ENCODE measurements around the gene SCGB1D2. TPM values are rescaled to one million over a fixed set of nuclear protein-coding genes. Genes with fewer than 3 reads are reported as not detected.
"Not testable (repeated sequence)": the region's sequence is repeated elsewhere in the genome, so short reads cannot be mapped to it uniquely, and the experiment has no call there.

The SCGB1D2 gene
- total and polyA plus RNA-seq, 2 donors (not counting 1 experiment from before 2014, with no cell fraction given), result not detected

DNA sequence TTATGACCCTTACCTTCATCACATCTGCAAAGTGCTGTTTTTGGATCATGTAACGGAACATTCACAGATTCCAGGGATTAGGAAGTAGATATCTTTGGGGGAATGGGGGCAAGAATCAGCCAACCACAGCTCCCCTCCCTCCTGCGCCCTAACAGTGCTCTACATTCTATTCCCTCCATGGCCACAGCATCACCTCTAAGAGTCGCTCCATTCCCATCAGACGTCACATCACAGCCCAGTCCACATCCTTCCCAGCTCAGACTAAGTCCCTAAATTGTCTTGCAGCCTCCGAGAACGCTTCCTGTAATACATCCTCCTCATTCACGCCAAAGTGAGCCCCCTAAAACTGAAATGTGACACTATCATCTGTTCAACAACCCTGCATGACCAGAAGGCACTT is 46.1 kb upstream of the SCGB1D2 start:
- no peaks in the 10 kb centered on the region for H4K20me1 ChIP-seq (ENCODE audit: control insufficient read depth, extremely low read depth, insufficient read depth, low read length)
- no peak for DNase-seq (ENCODE audit: low read depth in 2 of 2)
- no peak overlapping the region for H3K4me2 ChIP-seq (ENCODE audit: extremely low read depth, insufficient read depth, low read length)
- H3K27me3 ChIP-seq (ENCODE audit: control insufficient read depth, insufficient read depth, low read length), result no peaks in the 10 kb centered on the region
- H2AFZ ChIP-seq (ENCODE audit: low read length), result no peak overlapping the region
- no peaks in the 10 kb centered on the region for H3K36me3 ChIP-seq (ENCODE audit: control insufficient read depth, insufficient read depth, low read length)
- no peaks in the 10 kb centered on the region for H3K9me3 ChIP-seq (ENCODE audit: control insufficient read depth, insufficient read depth, low read depth, low read length)
- no peak for TF ChIP-seq EZH2 (IDR thresholded peaks at IDR 0.05; ENCODE audit: low read length, missing control alignments)
- TF ChIP-seq, protein P1, sequence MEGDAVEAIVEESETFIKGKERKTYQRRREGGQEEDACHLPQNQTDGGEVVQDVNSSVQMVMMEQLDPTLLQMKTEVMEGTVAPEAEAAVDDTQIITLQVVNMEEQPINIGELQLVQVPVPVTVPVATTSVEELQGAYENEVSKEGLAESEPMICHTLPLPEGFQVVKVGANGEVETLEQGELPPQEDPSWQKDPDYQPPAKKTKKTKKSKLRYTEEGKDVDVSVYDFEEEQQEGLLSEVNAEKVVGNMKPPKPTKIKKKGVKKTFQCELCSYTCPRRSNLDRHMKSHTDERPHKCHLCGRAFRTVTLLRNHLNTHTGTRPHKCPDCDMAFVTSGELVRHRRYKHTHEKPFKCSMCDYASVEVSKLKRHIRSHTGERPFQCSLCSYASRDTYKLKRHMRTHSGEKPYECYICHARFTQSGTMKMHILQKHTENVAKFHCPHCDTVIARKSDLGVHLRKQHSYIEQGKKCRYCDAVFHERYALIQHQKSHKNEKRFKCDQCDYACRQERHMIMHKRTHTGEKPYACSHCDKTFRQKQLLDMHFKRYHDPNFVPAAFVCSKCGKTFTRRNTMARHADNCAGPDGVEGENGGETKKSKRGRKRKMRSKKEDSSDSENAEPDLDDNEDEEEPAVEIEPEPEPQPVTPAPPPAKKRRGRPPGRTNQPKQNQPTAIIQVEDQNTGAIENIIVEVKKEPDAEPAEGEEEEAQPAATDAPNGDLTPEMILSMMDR (conservative IDR thresholded peaks at IDR 0.05 in 1 of 2, IDR thresholded peaks at IDR 0.05 in 1 of 2; ENCODE audit: low read depth in 1 of 2, low read length in 2 of 2), result peak in 1 of 2 donors; percentile 5
- no peaks in the 10 kb centered on the region for H3K79me2 ChIP-seq (ENCODE audit: control insufficient read depth, insufficient read depth, low read length)
- H3K9ac ChIP-seq (ENCODE audit: insufficient read depth, low read length), result no peak overlapping the region
- H3K4me3 ChIP-seq (replicated peaks in 1 of 4; ENCODE audit: control extremely low read depth in 1 of 4, insufficient read depth in 1 of 4, low read depth in 3 of 4, low read length in 4 of 4), result no peak overlapping the region
- no peaks in the 10 kb centered on the region for H3K4me1 ChIP-seq (ENCODE audit: control insufficient read depth, extremely low read depth, insufficient read depth, low read length)
- no peak overlapping the region for H3K27ac ChIP-seq (ENCODE audit: insufficient read depth, low read length)

DNA sequence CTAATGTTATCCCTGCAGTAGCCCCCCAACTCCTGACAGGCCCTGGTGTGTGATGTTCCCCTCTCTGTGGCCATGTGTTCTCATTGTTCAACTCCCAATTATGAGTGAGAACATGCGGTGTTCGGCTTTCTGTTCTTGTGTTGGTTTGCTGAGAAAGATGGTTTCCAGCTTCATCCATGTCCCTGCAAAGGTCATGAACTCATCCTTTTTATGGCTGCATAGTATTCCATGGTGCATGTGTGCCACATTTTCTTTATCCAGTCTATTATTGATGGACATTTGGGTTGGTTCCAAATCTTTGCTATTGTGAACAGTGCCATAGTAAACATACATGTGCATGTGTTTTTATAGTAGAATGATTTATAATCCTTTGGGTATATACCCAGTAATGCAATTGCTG is 44.6 kb upstream of the SCGB1D2 start:
- H3K9me3 ChIP-seq (ENCODE audit: control insufficient read depth, insufficient read depth, low read depth, low read length); H3K27ac ChIP-seq (ENCODE audit: insufficient read depth, low read length): not testable (repeated sequence)

DNA sequence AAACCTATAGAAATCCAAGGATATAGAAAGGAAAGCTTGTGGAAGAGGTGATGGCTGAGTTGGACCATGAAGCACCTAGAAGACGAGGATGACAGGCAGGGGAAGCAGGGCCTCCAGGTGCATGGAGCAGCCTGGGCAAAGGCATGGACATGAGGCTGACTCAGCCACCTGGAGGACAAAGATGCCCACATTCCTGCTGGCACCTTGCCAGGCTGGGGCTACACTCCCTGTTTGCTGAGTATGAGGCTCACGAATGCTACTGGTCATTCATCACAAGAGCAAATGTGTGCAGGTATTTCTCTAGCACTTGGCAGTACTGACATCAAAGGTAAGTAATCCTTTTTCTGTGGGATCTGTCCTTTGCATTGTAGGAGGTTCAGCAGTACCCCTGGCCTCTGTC is 40.7 kb upstream of the SCGB1D2 start:
- no peak for DNase-seq (ENCODE audit: low read depth in 2 of 2)
- TF ChIP-seq EZH2 (IDR thresholded peaks at IDR 0.05; ENCODE audit: low read length, missing control alignments), result no peak
- TF ChIP-seq, protein P1 (conservative IDR thresholded peaks at IDR 0.05 in 1 of 2, IDR thresholded peaks at IDR 0.05 in 1 of 2; ENCODE audit: low read depth in 1 of 2, low read length in 2 of 2), result no peak
- H3K36me3 ChIP-seq (ENCODE audit: control insufficient read depth, insufficient read depth, low read length), result no peaks in the 10 kb centered on the region

More for the DNA sequence above, 44.6 kb upstream of the SCGB1D2 start:
- H3K79me2 ChIP-seq (ENCODE audit: control insufficient read depth, insufficient read depth, low read length); H3K27me3 ChIP-seq (ENCODE audit: control insufficient read depth, insufficient read depth, low read length); DNase-seq (ENCODE audit: low read depth in 2 of 2); H3K9ac ChIP-seq (ENCODE audit: insufficient read depth, low read length); H2AFZ ChIP-seq (ENCODE audit: low read length); H3K4me1 ChIP-seq (ENCODE audit: control insufficient read depth, extremely low read depth, insufficient read depth, low read length); H3K36me3 ChIP-seq (ENCODE audit: control insufficient read depth, insufficient read depth, low read length); H3K4me3 ChIP-seq (replicated peaks in 1 of 4; ENCODE audit: control extremely low read depth in 1 of 4, insufficient read depth in 1 of 4, low read depth in 3 of 4, low read length in 4 of 4); H4K20me1 ChIP-seq (ENCODE audit: control insufficient read depth, extremely low read depth, insufficient read depth, low read length); H3K4me2 ChIP-seq (ENCODE audit: extremely low read depth, insufficient read depth, low read length): not testable (repeated sequence)

More for the DNA sequence above, 40.7 kb upstream of the SCGB1D2 start:
- H3K4me3 ChIP-seq (replicated peaks in 1 of 4; ENCODE audit: control extremely low read depth in 1 of 4, insufficient read depth in 1 of 4, low read depth in 3 of 4, low read length in 4 of 4), result no peak overlapping the region
- no peaks in the 10 kb centered on the region for H3K9me3 ChIP-seq (ENCODE audit: control insufficient read depth, insufficient read depth, low read depth, low read length)
- no peak overlapping the region for H3K27ac ChIP-seq (ENCODE audit: insufficient read depth, low read length)
- no peaks in the 10 kb centered on the region for H3K4me1 ChIP-seq (ENCODE audit: control insufficient read depth, extremely low read depth, insufficient read depth, low read length)
- H2AFZ ChIP-seq (ENCODE audit: low read length), result no peak overlapping the region
- no peaks in the 10 kb centered on the region for H4K20me1 ChIP-seq (ENCODE audit: control insufficient read depth, extremely low read depth, insufficient read depth, low read length)
- H3K27me3 ChIP-seq (ENCODE audit: control insufficient read depth, insufficient read depth, low read length), result peaks cover 2% of the 10 kb centered on the region
- H3K79me2 ChIP-seq (ENCODE audit: control insufficient read depth, insufficient read depth, low read length), result no peaks in the 10 kb centered on the region
- H3K9ac ChIP-seq (ENCODE audit: insufficient read depth, low read length), result no peak overlapping the region
- no peak overlapping the region for H3K4me2 ChIP-seq (ENCODE audit: extremely low read depth, insufficient read depth, low read length)
